ENCODE measurements around the gene SERPINH1. TPM values are rescaled to one million over a fixed set of nuclear protein-coding genes. Genes with fewer than 3 reads are reported as not detected.

SERPINH1 gene
- polyA plus RNA-seq, 3 donors, result 1.6 to 4.6 (median 2.1) TPM

DNA sequence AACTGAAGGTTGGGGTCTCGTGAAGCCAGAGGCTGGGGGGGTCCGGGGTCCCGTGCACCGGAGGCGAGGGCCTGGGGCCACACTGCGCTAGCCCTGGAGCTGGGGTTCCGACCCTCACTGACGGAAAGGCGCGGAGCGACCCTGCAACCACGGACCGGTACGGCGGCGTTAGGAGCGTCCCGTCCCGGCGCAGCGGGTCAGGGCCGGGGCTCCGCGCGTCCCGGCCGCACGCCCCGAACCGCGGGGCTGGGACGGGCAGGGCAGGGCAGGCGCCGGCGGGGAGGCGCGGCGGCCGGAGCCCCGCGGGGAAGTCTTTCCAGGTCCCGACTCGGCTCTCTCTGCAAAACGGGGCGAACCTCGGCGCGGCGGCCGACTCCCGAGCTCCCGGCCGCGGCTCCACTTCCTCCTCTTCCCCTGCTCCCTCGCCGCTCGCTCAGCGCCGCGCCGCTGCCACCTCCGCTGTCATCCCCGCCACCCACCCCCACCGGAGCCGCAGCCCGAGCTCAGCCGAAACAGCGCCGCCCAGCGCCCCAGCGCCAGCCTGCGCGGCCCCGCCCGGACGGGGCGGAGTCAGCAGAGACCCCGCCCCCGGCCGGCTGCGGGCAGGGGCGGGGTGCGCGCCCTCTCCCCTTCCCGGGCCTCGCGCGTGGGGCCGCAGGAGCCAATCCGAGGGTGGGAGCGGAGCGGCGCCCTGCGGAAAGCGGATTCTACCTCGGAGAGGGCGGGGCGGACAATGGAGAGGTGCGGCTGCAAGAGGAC lies 36.4 kb upstream of the SERPINH1 start, which contains the start of gene GDPD5:
Gene GDPD5 (minus strand): TSS at position 509 of the 759 bp plus-strand sequence. CDS start 48,206 bp downstream, outside the sequence.
- intact Hi-C loops (cut with micrococcal nuclease), result no loop called here
- Histone ChIP-seq H3K36me3 (replicated peaks in 1 of 2; ENCODE audit: control insufficient read depth in 1 of 2, insufficient read depth in 2 of 2, low read length in 2 of 2) (no peaks in the 10 kb centered on the region), H3K79me2 (ENCODE audit: insufficient read depth, low read length) (peaks cover 8% of the 10 kb centered on the region), H3K9me3 (replicated peaks in 1 of 2; ENCODE audit: control insufficient read depth in 1 of 2, insufficient read depth in 1 of 2, low read length in 2 of 2) (no peaks in the 10 kb centered on the region), H4K20me1 (ENCODE audit: insufficient read depth, low read length) (peaks cover 24% of the 10 kb centered on the region), H3K4me1 (ENCODE audit: control insufficient read depth in 1 of 2, insufficient read depth in 2 of 2, low read length in 2 of 2) (peaks cover 21 to 25% of the 10 kb centered on the region in 2 donors), H3K27me3 (ENCODE audit: control insufficient read depth in 2 of 2, insufficient read depth in 2 of 2, low read length in 2 of 2) (peaks cover 0 to 12% of the 10 kb centered on the region in 2 donors), H3K4me2 (replicated peaks; ENCODE audit: extremely low read depth, low read length, poor library complexity, severe bottlenecking) (peak within 1 kb of the TSS; percentile 99), H2AFZ (ENCODE audit: insufficient read depth, low read depth, low read length, poor library complexity, severe bottlenecking) (peak within 1 kb of the TSS; percentile 94), H3K27ac (ENCODE audit: low read depth in 1 of 2, low read length in 2 of 2) (peak within 1 kb of the TSS in 1 of 2 donors; percentile 38), H3K9ac (ENCODE audit: insufficient read depth, low read length, poor library complexity, severe bottlenecking) (peak within 1 kb of the TSS; percentile 61), H3K4me3 (replicated peaks in 1 of 3; ENCODE audit: low read depth in 2 of 3, low read length in 3 of 3) (peak within 1 kb of the TSS; percentile 60 to 87 (median 66))
- peak within 1 kb of the TSS in 4 of 7 donors; percentile 19 to 64 (median 44) for H3K27ac Mint-ChIP-seq
- peaks cover 0 to 3% of the 10 kb centered on the region in 2 donors for H3K36me3 Mint-ChIP-seq
- peaks cover 17 to 36% (median 29%) of the 10 kb centered on the region in 3 donors for H3K27me3 Mint-ChIP-seq (ENCODE audit: low read depth in 3 of 3)
- peak; percentile 81 to 91 (median 89) for DNase-seq
- peak; percentile 33 for TF ChIP-seq CTCF (IDR thresholded peaks at IDR 0.05)
- peaks cover 0 to 5% (median 0%) of the 10 kb centered on the region in 7 donors for H3K9me3 Mint-ChIP-seq
- under 1% methylated on average over 87 of the region's 99 CpGs for WGBS (ENCODE audit: insufficient coverage)
- peak within 1 kb of the TSS; percentile 90 to 95 for H3K4me3 Mint-ChIP-seq
- peaks cover 28% of the 10 kb centered on the region for H3K4me1 Mint-ChIP-seq

DNA sequence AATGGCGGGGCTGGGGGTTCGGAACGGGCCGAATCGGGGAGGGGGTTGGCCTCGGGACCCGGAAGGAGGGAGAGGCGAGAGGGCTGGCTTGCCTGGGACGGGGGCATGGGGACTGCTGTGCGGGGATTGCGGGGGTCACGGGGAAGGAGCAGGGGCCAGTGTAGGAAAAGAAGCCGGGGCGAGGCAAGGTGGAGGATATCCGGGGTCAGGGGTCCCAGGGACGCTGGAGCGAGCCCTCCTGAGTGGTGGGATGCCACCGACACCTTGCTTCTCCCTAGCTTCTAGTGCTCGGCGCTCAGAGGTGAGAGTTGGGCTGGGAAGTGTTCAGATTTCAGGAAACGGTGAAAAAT lies 35.9 kb upstream of the SERPINH1 start:
- DNase-seq, result no peak
- H3K4me1 Mint-ChIP-seq, result peaks cover 28% of the 10 kb centered on the region
- no peak overlapping the region for H3K27ac ChIP-seq (ENCODE audit: low read depth in 1 of 2, low read length in 2 of 2)
- peaks cover 21 to 25% of the 10 kb centered on the region in 2 donors for H3K4me1 ChIP-seq (ENCODE audit: control insufficient read depth in 1 of 2, insufficient read depth in 2 of 2, low read length in 2 of 2)
- intact Hi-C loops (cut with micrococcal nuclease), result no loop called here
- no peaks in the 10 kb centered on the region for H3K9me3 ChIP-seq (replicated peaks in 1 of 2; ENCODE audit: control insufficient read depth in 1 of 2, insufficient read depth in 1 of 2, low read length in 2 of 2)
- peaks cover 0 to 5% (median 0%) of the 10 kb centered on the region in 7 donors for H3K9me3 Mint-ChIP-seq
- peak overlapping the region; percentile 61 for H3K9ac ChIP-seq (ENCODE audit: insufficient read depth, low read length, poor library complexity, severe bottlenecking)
- H3K27me3 ChIP-seq (ENCODE audit: control insufficient read depth in 2 of 2, insufficient read depth in 2 of 2, low read length in 2 of 2), result peaks cover 0 to 12% of the 10 kb centered on the region in 2 donors
- H3K4me3 Mint-ChIP-seq, result peak overlapping the region; percentile 82 to 83
- peaks cover 8% of the 10 kb centered on the region for H3K79me2 ChIP-seq (ENCODE audit: insufficient read depth, low read length)
- H2AFZ ChIP-seq (ENCODE audit: insufficient read depth, low read depth, low read length, poor library complexity, severe bottlenecking), result peak overlapping the region; percentile 84
- peaks cover 0 to 3% of the 10 kb centered on the region in 2 donors for H3K36me3 Mint-ChIP-seq
- peaks cover 17 to 36% (median 29%) of the 10 kb centered on the region in 3 donors for H3K27me3 Mint-ChIP-seq (ENCODE audit: low read depth in 3 of 3)
- H3K36me3 ChIP-seq (replicated peaks in 1 of 2; ENCODE audit: control insufficient read depth in 1 of 2, insufficient read depth in 2 of 2, low read length in 2 of 2), result no peaks in the 10 kb centered on the region
- peak overlapping the region in 4 of 7 donors; percentile 19 to 64 (median 44) for H3K27ac Mint-ChIP-seq
- TF ChIP-seq CTCF (IDR thresholded peaks at IDR 0.05), result no peak
- WGBS (ENCODE audit: insufficient coverage), result 0% methylated on average over 18 of the region's 21 CpGs
- H3K4me2 ChIP-seq (replicated peaks; ENCODE audit: extremely low read depth, low read length, poor library complexity, severe bottlenecking), result peak overlapping the region; percentile 99
- peaks cover 21% of the 10 kb centered on the region for H4K20me1 ChIP-seq (ENCODE audit: insufficient read depth, low read length)
- H3K4me3 ChIP-seq (replicated peaks in 1 of 3; ENCODE audit: low read depth in 2 of 3, low read length in 3 of 3), result peak overlapping the region; percentile 56 to 87 (median 57)
